ENCODE measurements around the gene GJB3.
"Not testable (repeated sequence)": the region's sequence is repeated elsewhere in the genome, so short reads cannot be mapped to it uniquely, and the experiment has no call there.

GRCh38 chr1:34732831-34733230 lies 48.2 kb upstream of the GJB3 start:
- not testable (repeated sequence) for TF ChIP-seq POLR2A (IDR thresholded peaks at IDR 0.05)
- TF ChIP-seq, protein P1, sequence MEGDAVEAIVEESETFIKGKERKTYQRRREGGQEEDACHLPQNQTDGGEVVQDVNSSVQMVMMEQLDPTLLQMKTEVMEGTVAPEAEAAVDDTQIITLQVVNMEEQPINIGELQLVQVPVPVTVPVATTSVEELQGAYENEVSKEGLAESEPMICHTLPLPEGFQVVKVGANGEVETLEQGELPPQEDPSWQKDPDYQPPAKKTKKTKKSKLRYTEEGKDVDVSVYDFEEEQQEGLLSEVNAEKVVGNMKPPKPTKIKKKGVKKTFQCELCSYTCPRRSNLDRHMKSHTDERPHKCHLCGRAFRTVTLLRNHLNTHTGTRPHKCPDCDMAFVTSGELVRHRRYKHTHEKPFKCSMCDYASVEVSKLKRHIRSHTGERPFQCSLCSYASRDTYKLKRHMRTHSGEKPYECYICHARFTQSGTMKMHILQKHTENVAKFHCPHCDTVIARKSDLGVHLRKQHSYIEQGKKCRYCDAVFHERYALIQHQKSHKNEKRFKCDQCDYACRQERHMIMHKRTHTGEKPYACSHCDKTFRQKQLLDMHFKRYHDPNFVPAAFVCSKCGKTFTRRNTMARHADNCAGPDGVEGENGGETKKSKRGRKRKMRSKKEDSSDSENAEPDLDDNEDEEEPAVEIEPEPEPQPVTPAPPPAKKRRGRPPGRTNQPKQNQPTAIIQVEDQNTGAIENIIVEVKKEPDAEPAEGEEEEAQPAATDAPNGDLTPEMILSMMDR (IDR thresholded peaks at IDR 0.05): not testable (repeated sequence)
